BLaER1 treated with 17β-estradiol and CSF1 and Interleukin-3, amounts not matched to agents 10 nM and 100 nM (cell line): ENCODE data around the gene ZBED1.
"Not testable (repeated sequence)": the region's sequence is repeated elsewhere in the genome, so short reads cannot be mapped to it uniquely, and the experiment has no call there.

ENCODE experiments used
- H3K27ac ChIP-seq, 11 experiments: shearing (Covaris generic); formaldehyde crosslinking; 2 replicates each; pipeline ENCODE4 v1.8.1; 2022
- H3K27me3 ChIP-seq, 11 experiments: shearing (Covaris generic); formaldehyde crosslinking; 2 replicates each; pipeline ENCODE4 v1.8.1; 2022
- H3K36me3 ChIP-seq, 11 experiments: shearing (Covaris generic); formaldehyde crosslinking; 2 replicates each; pipeline ENCODE4 v1.8.1; 2022
- H3K4me1 ChIP-seq, 10 experiments: shearing (Covaris generic); formaldehyde crosslinking; 2 replicates each; pipeline ENCODE4 v1.8.1; 2022
- H3K4me2 ChIP-seq, 11 experiments: shearing (Covaris generic); formaldehyde crosslinking; 2 replicates each; pipeline ENCODE4 v1.8.1; 2022
- H3K4me3 ChIP-seq, 10 experiments: shearing (Covaris generic); formaldehyde crosslinking; 2 replicates each; pipeline ENCODE4 v1.8.1; 2022
- H3K9ac ChIP-seq, 11 experiments: shearing (Covaris generic); formaldehyde crosslinking; 2 replicates each; pipeline ENCODE4 v1.8.1; 2022
- H3K9me3 ChIP-seq, 11 experiments: shearing (Covaris generic); formaldehyde crosslinking; replicated peaks in 1 of 11; 2 replicates each; pipeline ENCODE4 v1.8.1; 2022
- H4K20me1 ChIP-seq, 11 experiments: shearing (Covaris generic); formaldehyde crosslinking; 2 replicates each; pipeline ENCODE4 v1.8.1; 2022
- Cebpa-rat ChIP-seq, 11 experiments: shearing (Covaris generic); IDR thresholded peaks; 2 replicates each; pipeline ENCODE4 v1.8.1; 2022

The ZBED1 gene

DNA sequence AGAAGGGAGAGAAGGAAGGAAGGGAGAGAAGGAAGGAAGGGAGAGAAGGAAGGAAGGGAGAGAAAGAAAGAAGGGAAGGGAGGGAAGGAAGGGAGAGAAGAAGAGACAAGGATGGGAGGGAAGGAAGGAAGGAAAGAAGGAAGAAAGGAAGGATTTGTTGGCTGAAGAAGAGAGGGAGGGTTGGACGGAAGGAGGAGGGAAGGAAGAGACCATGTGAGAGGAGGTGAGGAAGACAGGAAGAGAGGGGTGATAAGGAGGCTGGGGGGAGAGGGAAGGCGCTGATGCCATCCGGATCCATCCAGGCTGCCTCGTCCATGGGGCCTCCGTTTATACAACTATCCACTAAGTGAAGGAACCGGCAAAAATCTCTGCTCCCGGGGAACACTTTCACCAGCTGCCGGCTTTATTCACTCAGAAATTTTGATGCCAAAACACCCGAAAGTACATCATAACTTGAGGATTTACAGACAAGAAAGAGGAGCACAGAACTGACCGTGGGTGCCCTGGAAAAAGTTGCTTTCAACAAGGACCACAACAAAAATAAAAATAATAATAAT is 14.9 kb downstream of the ZBED1 start:
- H4K20me1 ChIP-seq, result peaks cover 75 to 94% (median 88%) of the 10 kb centered on the region in 11 experiments; a peak in 21 of 22 replicates
- H3K4me1 ChIP-seq, result peaks cover 6 to 62% (median 40%) of the 10 kb centered on the region in 10 experiments; a peak in 19 of 20 replicates
- H3K4me2 ChIP-seq, result peak overlapping the region in 1 of 11 experiments; percentile 24; a peak in 1 of 22 replicates
- H3K36me3 ChIP-seq, result peaks cover 51 to 83% (median 72%) of the 10 kb centered on the region in 11 experiments
- H3K9ac ChIP-seq, result peak overlapping the region in 2 of 11 experiments; percentile 32 to 35; a peak in 2 of 22 replicates
- H3K27ac ChIP-seq, result peak overlapping the region in 6 of 11 experiments; percentile 22 to 70 (median 41); a peak in 6 of 22 replicates
- H3K9me3 ChIP-seq, result peaks cover 0 to 21% (median 7%) of the 10 kb centered on the region in 11 experiments; a peak in 8 of 22 replicates
- no peak for TF ChIP-seq Cebpa-rat (IDR thresholded peaks at IDR 0.05)
- no peaks in the 10 kb centered on the region for H3K27me3 ChIP-seq
- H3K4me3 ChIP-seq, result no peak overlapping the region

DNA sequence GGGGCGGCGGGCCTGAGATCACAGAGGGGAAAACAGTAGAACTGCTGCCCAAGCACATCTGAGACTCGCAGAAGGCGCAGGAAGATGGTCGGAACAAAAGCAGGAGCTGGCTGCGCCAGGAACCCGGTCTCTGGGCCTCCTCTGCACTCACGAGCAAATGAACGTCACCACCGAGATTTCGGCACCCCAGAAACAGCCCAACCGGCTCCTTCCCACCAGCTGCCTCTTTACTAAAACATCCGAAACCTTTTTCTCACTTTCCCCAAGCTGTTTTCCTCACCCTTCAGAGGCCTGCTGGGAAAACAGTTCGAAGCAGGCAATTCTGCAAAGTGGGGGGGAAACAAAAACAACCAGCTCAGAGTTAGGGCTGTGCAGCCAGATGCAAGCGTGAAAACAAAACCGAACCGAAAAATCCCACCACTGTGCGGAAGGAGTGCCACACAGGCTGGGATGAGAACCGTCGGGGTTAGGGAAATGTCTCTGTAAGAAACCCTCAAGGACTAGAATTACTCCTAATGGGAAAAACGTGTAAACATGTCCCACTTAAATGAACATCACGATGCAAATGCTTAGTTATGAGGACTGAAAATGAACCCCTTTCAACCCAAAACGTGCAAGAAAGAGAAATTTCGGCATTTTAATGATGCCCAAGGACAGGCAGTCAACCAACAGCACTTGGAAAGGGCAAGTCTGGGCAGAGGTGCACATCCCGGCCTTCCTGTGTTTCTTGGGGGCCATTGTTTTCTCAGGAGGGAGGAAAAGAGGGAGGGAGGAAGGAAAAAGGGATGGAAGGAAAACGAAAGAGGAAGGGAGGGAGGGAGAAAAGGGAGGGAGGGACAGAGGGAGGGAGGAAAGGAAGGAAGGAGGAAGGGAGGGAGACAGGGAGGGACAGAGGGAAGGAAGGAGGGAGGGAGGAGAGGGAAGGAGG is 15.8 kb downstream of the ZBED1 start:
- H3K27ac ChIP-seq, result peak overlapping the region in 1 of 11 experiments; percentile 6; a peak in 1 of 22 replicates
- no peak overlapping the region for H3K4me2 ChIP-seq
- H3K4me1 ChIP-seq, result peaks cover 6 to 53% (median 32%) of the 10 kb centered on the region in 10 experiments; a peak in 19 of 20 replicates
- no peaks in the 10 kb centered on the region for H3K27me3 ChIP-seq
- no peak overlapping the region for H3K4me3 ChIP-seq
- 0 out of 22 replicates have a peak overlapping the region, but pooled peaks of 1 of the 11 experiments have one; percentile 3 for H3K9ac ChIP-seq
- peaks cover 5 to 24% (median 12%) of the 10 kb centered on the region in 11 experiments; a peak in 15 of 22 replicates for H3K9me3 ChIP-seq
- no peak for TF ChIP-seq Cebpa-rat (IDR thresholded peaks at IDR 0.05)
- peaks cover 69 to 91% (median 83%) of the 10 kb centered on the region in 11 experiments; a peak in 21 of 22 replicates for H4K20me1 ChIP-seq
- H3K36me3 ChIP-seq, result peaks cover 49 to 83% (median 71%) of the 10 kb centered on the region in 11 experiments

DNA sequence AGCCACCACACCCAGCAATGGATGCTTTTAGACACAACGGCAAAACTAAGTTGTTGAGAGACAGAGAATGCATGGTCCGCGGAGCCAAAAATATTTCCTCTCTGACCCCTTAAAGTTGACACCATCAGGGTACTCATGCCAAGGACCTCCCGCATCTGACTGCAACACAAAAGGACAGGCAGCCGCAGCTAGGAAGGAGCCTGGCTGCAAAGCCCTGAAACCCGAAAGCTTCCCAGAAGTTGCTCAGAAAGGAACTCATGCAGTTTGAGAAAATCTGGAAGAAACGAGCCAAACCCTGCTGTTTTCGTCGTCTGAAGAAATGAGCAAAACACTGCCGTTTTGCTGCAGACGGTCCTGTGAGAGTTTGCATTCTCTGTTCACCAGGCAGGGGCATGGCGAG is 16.5 kb downstream of the ZBED1 start:
- no peak for TF ChIP-seq Cebpa-rat (IDR thresholded peaks at IDR 0.05)
- no peak overlapping the region for H3K4me2 ChIP-seq
- H3K27me3 ChIP-seq, result no peaks in the 10 kb centered on the region
- no peak overlapping the region for H3K27ac ChIP-seq
- H3K4me3 ChIP-seq, result no peak overlapping the region
- H3K9ac ChIP-seq, result no peak overlapping the region
- H4K20me1 ChIP-seq, result peaks cover 63 to 91% (median 82%) of the 10 kb centered on the region in 11 experiments; a peak in 21 of 22 replicates
- H3K4me1 ChIP-seq, result peaks cover 6 to 46% (median 25%) of the 10 kb centered on the region in 10 experiments; a peak in 19 of 20 replicates
- H3K9me3 ChIP-seq, result peaks cover 9 to 24% (median 12%) of the 10 kb centered on the region in 11 experiments; a peak in 15 of 22 replicates
- H3K36me3 ChIP-seq, result peaks cover 49 to 83% (median 71%) of the 10 kb centered on the region in 11 experiments

GRCh38 chrX:2483398-2484060 is 17.2 kb downstream of the ZBED1 start:
- Histone ChIP-seq H3K9me3 (peaks cover 9 to 23% (median 12%) of the 10 kb centered on the region in 11 experiments; a peak in 15 of 22 replicates), H3K27me3 (no peaks in the 10 kb centered on the region), H3K36me3 (peaks cover 43 to 82% (median 70%) of the 10 kb centered on the region in 11 experiments), H3K4me1 (peaks cover 4 to 39% (median 18%) of the 10 kb centered on the region in 10 experiments; a peak in 19 of 20 replicates), H3K4me2 (no peak overlapping the region), H3K9ac (no peak overlapping the region), H3K4me3 (no peak overlapping the region), H3K27ac (no peak overlapping the region), H4K20me1 (peaks cover 67 to 91% (median 82%) of the 10 kb centered on the region in 11 experiments; a peak in 21 of 22 replicates)
- no peak for TF ChIP-seq Cebpa-rat (IDR thresholded peaks at IDR 0.05)

GRCh38 chrX:2481597-2481996 is 19.2 kb downstream of the ZBED1 start:
- peaks cover 55 to 91% (median 82%) of the 10 kb centered on the region in 11 experiments; a peak in 21 of 22 replicates for H4K20me1 ChIP-seq
- peaks cover 9 to 23% (median 12%) of the 10 kb centered on the region in 11 experiments; a peak in 15 of 22 replicates for H3K9me3 ChIP-seq
- not testable (repeated sequence) for H3K4me2 ChIP-seq, H3K27ac ChIP-seq, H3K9ac ChIP-seq, H3K27me3 ChIP-seq, H3K4me3 ChIP-seq
- peaks cover 30 to 78% (median 54%) of the 10 kb centered on the region in 11 experiments for H3K36me3 ChIP-seq
- H3K4me1 ChIP-seq, result peaks cover 0 to 21% (median 5%) of the 10 kb centered on the region in 10 experiments; a peak in 8 of 20 replicates

DNA sequence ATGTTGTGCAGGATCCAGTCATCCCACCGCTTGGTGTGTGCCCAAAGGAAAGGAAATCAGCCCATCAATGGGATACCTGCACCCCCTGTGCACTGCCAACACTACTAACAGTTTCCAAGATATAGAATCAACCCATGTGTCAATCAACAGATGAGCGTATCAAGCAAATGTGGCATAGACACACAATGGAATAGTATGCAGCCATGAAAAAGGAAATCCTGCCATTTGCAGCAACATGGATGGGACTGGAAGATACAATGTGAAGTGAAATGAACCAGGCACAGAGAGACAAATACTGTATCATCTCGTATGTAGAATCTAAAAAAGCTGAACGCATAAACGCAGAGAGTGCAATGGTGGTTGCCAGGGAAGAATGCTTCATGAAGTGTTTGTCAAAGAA is 20.8 kb downstream of the ZBED1 start:
- peaks cover 45 to 95% (median 88%) of the 10 kb centered on the region in 11 experiments; a peak in 21 of 22 replicates for H4K20me1 ChIP-seq
- not testable (repeated sequence) for H3K4me2 ChIP-seq, H3K27ac ChIP-seq, H3K4me3 ChIP-seq, H3K27me3 ChIP-seq, H3K9ac ChIP-seq
- H3K4me1 ChIP-seq, result peaks cover 0 to 11% (median 0%) of the 10 kb centered on the region in 10 experiments; a peak in 2 of 20 replicates
- H3K9me3 ChIP-seq, result peaks cover 9 to 25% (median 12%) of the 10 kb centered on the region in 11 experiments; a peak in 15 of 22 replicates
- peaks cover 22 to 81% (median 53%) of the 10 kb centered on the region in 11 experiments for H3K36me3 ChIP-seq

DNA sequence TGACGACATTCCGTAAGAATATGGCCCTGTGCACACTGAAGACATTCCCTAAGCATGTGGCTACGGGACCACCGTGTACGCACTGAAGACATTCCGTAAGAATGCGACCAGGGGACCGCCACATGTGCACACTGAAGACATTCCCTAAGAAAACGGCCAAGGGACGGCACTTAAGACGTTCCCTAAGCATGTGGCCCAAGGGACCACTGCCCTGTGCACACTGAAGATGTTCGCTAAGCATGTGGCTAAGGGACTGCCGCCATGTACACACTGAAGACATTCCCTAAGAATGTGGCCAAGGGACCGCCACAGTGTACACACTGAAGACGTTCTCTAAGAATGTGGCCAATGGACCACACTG is 21.4 kb downstream of the ZBED1 start:
- H3K4me1 ChIP-seq, result peaks cover 0 to 11% (median 0%) of the 10 kb centered on the region in 10 experiments; a peak in 1 of 20 replicates
- H3K9ac ChIP-seq, result no peak overlapping the region
- no peak overlapping the region for H3K27ac ChIP-seq
- peaks cover 43 to 95% (median 88%) of the 10 kb centered on the region in 11 experiments; a peak in 21 of 22 replicates for H4K20me1 ChIP-seq
- H3K9me3 ChIP-seq, result peaks cover 9 to 25% (median 12%) of the 10 kb centered on the region in 11 experiments; a peak in 15 of 22 replicates
- no peak overlapping the region for H3K4me3 ChIP-seq
- H3K27me3 ChIP-seq, result no peaks in the 10 kb centered on the region
- H3K36me3 ChIP-seq, result peaks cover 22 to 75% (median 47%) of the 10 kb centered on the region in 11 experiments
- no peak for TF ChIP-seq Cebpa-rat (IDR thresholded peaks at IDR 0.05)
- no peak overlapping the region for H3K4me2 ChIP-seq
